DND-41 (cell line): Measurements from ENCODE around the gene NPM3.

Experiments used
- ATAC-seq: fragments of 200-7000 bp; cut with Tn5 transposase; 3 replicates; pipeline ENCODE4 v1.9.1; 2021; ENCODE audit warnings: low read depth; ENCODE audit not compliant: insufficient read depth
- DNase-seq: peaks from one replicate; pipeline ENCODE4 v3.0.0-alpha.2; 2020
- H2AFZ ChIP-seq: 2 replicates; pipeline ENCODE4 v1.6.0; 2012; ENCODE audit warnings: low read depth, low read length
- H3K27ac ChIP-seq: 2 replicates; pipeline ENCODE4 v1.5.1; 2012; ENCODE audit warnings: low read length, inconsistent platforms
- H3K27me3 ChIP-seq: fragments of 200-600 bp; sonication (generic); 2 replicates; pipeline ENCODE4 v1.6.0; 2012; ENCODE audit warnings: low read length, mild to moderate bottlenecking, inconsistent platforms; ENCODE audit not compliant: insufficient read depth, poor library complexity
- H3K36me3 ChIP-seq: 2 replicates; pipeline ENCODE4 v1.5.1; 2012; ENCODE audit warnings: low read length, inconsistent platforms; ENCODE audit not compliant: insufficient read depth
- H3K4me1 ChIP-seq: 2 replicates; pipeline ENCODE4 v1.5.1; 2012; ENCODE audit warnings: mild to moderate bottlenecking, low read length; ENCODE audit not compliant: insufficient read depth
- H3K4me2 ChIP-seq: 2 replicates; pipeline ENCODE4 v1.6.0; 2012; ENCODE audit warnings: mild to moderate bottlenecking, moderate library complexity, low read length, inconsistent platforms; ENCODE audit not compliant: insufficient read depth
- H3K4me3 ChIP-seq, 2 experiments: fragments of 200-600 bp in 1 of 2; shearing (Covaris generic) in 1 of 2; 2 replicates each; pipeline ENCODE4 v1.5.1; 2012 to 2016; ENCODE audit warnings: inconsistent platforms in 2 of 2, low read length in 2 of 2, mild to moderate bottlenecking in 2 of 2, low read depth in 1 of 2, moderate library complexity in 1 of 2
- H3K79me2 ChIP-seq: 2 replicates; pipeline ENCODE4 v1.6.0; 2012; ENCODE audit warnings: low read length, inconsistent platforms; ENCODE audit not compliant: insufficient read depth
- H3K9ac ChIP-seq: 2 replicates; pipeline ENCODE4 v1.6.0; 2012; ENCODE audit warnings: low read depth, mild to moderate bottlenecking, inconsistent platforms, low read length, moderate library complexity
- H3K9me3 ChIP-seq: 2 replicates; pipeline ENCODE4 v1.5.1; 2012; ENCODE audit warnings: low read length, moderate library complexity, mild to moderate bottlenecking, inconsistent platforms; ENCODE audit not compliant: insufficient read depth, severe bottlenecking
- H4K20me1 ChIP-seq: 2 replicates; pipeline ENCODE4 v1.6.0; 2012; ENCODE audit warnings: low read length; ENCODE audit not compliant: insufficient read depth
- EZH2 ChIP-seq: IDR thresholded peaks from 3 replicates; pipeline ENCODE4 v1.6.1; 2012; ENCODE audit warnings: borderline replicate concordance, low read depth, mild to moderate bottlenecking, moderate library complexity, low read length, inconsistent platforms; ENCODE audit not compliant: severe bottlenecking
- TF ChIP-seq, protein P1 (sequence below): IDR thresholded peaks from 2 replicates; pipeline ENCODE4 v1.5.1; 2012; ENCODE audit warnings: borderline replicate concordance, low read length, moderate library complexity, mild to moderate bottlenecking; ENCODE audit not compliant: poor library complexity, severe bottlenecking; ENCODE audit errors: extremely low read depth

Gene NPM3

DNA sequence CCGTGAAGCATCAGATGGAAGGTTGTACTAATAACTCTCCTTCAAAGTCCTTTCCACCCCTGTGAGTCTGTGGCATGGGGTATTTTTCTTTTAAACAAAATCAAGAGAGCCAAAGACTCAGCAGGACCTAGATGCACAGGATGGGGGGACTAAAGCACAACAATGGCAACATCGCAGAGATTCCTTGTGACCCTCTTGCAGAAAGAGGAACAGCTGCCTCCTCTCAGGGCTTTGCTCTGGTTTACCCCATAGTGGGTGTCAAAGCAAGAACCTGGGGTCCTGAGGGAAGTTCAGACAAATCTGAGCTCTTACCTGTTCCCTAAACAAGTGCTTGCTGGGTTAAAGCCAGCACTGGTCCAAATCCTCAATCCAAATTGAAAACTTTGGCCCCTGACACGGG is 46.6 kb downstream of the NPM3 start:
- Histone ChIP-seq H3K4me3 (no peak overlapping the region), H3K79me2 (no peaks in the 10 kb centered on the region), H3K9me3 (no peaks in the 10 kb centered on the region), H2AFZ (no peak overlapping the region), H4K20me1 (no peaks in the 10 kb centered on the region), H3K9ac (no peak overlapping the region), H3K27me3 (peaks cover 14% of the 10 kb centered on the region), H3K4me2 (no peak overlapping the region), H3K27ac (no peak overlapping the region), H3K36me3 (no peaks in the 10 kb centered on the region), H3K4me1 (no peaks in the 10 kb centered on the region)
- no peak for TF ChIP-seq EZH2
- TF ChIP-seq, protein P1, sequence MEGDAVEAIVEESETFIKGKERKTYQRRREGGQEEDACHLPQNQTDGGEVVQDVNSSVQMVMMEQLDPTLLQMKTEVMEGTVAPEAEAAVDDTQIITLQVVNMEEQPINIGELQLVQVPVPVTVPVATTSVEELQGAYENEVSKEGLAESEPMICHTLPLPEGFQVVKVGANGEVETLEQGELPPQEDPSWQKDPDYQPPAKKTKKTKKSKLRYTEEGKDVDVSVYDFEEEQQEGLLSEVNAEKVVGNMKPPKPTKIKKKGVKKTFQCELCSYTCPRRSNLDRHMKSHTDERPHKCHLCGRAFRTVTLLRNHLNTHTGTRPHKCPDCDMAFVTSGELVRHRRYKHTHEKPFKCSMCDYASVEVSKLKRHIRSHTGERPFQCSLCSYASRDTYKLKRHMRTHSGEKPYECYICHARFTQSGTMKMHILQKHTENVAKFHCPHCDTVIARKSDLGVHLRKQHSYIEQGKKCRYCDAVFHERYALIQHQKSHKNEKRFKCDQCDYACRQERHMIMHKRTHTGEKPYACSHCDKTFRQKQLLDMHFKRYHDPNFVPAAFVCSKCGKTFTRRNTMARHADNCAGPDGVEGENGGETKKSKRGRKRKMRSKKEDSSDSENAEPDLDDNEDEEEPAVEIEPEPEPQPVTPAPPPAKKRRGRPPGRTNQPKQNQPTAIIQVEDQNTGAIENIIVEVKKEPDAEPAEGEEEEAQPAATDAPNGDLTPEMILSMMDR: no peak
- DNase-seq (no peak), ATAC-seq (no peak)

DNA sequence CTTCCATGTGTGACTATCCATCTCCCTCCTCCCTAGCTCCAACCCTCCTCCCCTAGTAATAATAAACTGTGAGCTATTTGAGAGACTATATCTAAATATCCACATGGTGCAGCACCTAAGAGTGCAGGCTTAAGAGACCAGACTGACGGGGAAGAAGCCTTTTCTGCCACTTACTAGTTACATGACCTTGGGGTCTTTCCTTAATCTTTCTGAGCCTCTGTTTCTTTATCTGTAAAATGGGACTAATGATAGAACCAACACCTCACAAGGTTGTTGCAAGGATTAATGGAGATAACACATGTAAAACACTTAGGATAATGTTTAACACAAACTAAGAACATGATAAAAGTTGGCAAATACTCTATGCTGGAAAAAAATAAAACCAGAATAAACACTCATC is 51.1 kb downstream of the NPM3 start:
- DNase-seq (no peak), ATAC-seq (no peak)
- no peaks in the 10 kb centered on the region for H4K20me1 ChIP-seq
- H3K27me3 ChIP-seq: peaks cover 8% of the 10 kb centered on the region
- TF ChIP-seq, protein P1: no peak
- no peak for TF ChIP-seq EZH2
- H3K9ac ChIP-seq: no peak overlapping the region
- H3K4me1 ChIP-seq: no peaks in the 10 kb centered on the region
- H3K36me3 ChIP-seq: no peaks in the 10 kb centered on the region
- H3K9me3 ChIP-seq: no peaks in the 10 kb centered on the region
- H2AFZ ChIP-seq: no peak overlapping the region
- no peaks in the 10 kb centered on the region for H3K79me2 ChIP-seq
- H3K4me3 ChIP-seq: no peak overlapping the region
- H3K27ac ChIP-seq: no peak overlapping the region
- H3K4me2 ChIP-seq: no peak overlapping the region
